Chondrocyte (in vitro differentiated cells): Measurements from ENCODE around the gene ACAA1. TPM values are rescaled to one million over a fixed set of nuclear protein-coding genes. Genes with fewer than 3 reads are reported as not detected.

Source experiments
- DNase-seq: peaks from one replicate; pipeline ENCODE4 v3.0.0; 2021; ENCODE audit warnings: mixed read lengths, low spot score
- H3K27ac Mint-ChIP-seq: one replicate; pipeline ENCODE4 v1.8.0; 2021; ENCODE audit warnings: mild to moderate bottlenecking, moderate library complexity, mixed read lengths; ENCODE audit not compliant: unreplicated experiment
- H3K27me3 Mint-ChIP-seq: 2 replicates; pipeline ENCODE4 v1.8.0; 2021; ENCODE audit warnings: low read depth, mixed read lengths
- H3K36me3 Mint-ChIP-seq: 2 replicates; pipeline ENCODE4 v1.8.0; 2021; ENCODE audit warnings: low read depth, mixed read lengths
- H3K4me1 Mint-ChIP-seq: 2 replicates; pipeline ENCODE4 v1.8.0; 2021; ENCODE audit warnings: low read depth, mild to moderate bottlenecking, mixed read lengths
- H3K4me3 Mint-ChIP-seq: one replicate; pipeline ENCODE4 v1.8.0; 2021; ENCODE audit warnings: mild to moderate bottlenecking, moderate library complexity, mixed read lengths; ENCODE audit not compliant: unreplicated experiment
- H3K9me3 Mint-ChIP-seq: 2 replicates; pipeline ENCODE4 v1.8.0; 2021; ENCODE audit warnings: low read depth, mixed read lengths
- total RNA-seq: library from RNA; stranded (reverse); gene quantifications from 3 replicates; pipeline ENCODE4 v1.2.1, GENCODE V29; 2021
- TF ChIP-seq, protein P1 (sequence below): fragments of 200-600 bp; sonication (generic); IDR thresholded peaks from 2 replicates; pipeline ENCODE4 v1.5.0; 2021; ENCODE audit warnings: antibody characterized with exemption, mild to moderate bottlenecking, moderate library complexity

Gene ACAA1
- total RNA-seq, 1 donor from 2014 or later = 48.6 TPM

DNA sequence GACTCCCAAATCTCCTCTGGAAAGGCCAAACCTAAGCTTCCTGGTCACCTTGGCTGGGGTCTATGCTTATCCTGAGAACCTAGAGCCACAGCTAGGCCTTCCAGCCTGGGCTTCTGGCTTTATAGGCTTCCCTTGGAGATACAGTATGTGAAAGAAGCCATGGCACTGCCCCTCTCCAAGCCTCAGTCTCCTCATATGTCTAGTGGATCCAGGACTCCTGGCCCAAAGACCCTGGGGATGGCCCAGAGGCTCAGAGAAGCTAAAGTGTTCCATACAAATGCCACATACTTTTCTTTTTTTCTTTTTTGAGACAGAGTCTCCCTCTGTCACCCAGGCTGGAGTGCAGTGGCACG is 8.6 kb downstream of the ACAA1 start:
- Mint-ChIP-seq H3K27ac (no peak overlapping the region), H3K4me1 (no peaks in the 10 kb centered on the region), H3K27me3 (no peaks in the 10 kb centered on the region), H3K4me3 (no peak overlapping the region), H3K36me3 (peaks cover 40% of the 10 kb centered on the region), H3K9me3 (no peaks in the 10 kb centered on the region)
- TF ChIP-seq, protein P1, sequence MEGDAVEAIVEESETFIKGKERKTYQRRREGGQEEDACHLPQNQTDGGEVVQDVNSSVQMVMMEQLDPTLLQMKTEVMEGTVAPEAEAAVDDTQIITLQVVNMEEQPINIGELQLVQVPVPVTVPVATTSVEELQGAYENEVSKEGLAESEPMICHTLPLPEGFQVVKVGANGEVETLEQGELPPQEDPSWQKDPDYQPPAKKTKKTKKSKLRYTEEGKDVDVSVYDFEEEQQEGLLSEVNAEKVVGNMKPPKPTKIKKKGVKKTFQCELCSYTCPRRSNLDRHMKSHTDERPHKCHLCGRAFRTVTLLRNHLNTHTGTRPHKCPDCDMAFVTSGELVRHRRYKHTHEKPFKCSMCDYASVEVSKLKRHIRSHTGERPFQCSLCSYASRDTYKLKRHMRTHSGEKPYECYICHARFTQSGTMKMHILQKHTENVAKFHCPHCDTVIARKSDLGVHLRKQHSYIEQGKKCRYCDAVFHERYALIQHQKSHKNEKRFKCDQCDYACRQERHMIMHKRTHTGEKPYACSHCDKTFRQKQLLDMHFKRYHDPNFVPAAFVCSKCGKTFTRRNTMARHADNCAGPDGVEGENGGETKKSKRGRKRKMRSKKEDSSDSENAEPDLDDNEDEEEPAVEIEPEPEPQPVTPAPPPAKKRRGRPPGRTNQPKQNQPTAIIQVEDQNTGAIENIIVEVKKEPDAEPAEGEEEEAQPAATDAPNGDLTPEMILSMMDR = no peak
- no peak for DNase-seq

- TF ChIP-seq, protein P1 = no peak
- no peak overlapping the region for H3K27ac Mint-ChIP-seq
- no peaks in the 10 kb centered on the region for H3K9me3 Mint-ChIP-seq
- peaks cover 41% of the 10 kb centered on the region for H3K36me3 Mint-ChIP-seq
- no peaks in the 10 kb centered on the region for H3K27me3 Mint-ChIP-seq
- no peak for DNase-seq
- H3K4me1 Mint-ChIP-seq = no peaks in the 10 kb centered on the region
- no peak overlapping the region for H3K4me3 Mint-ChIP-seq
Measured at GRCh38 chr3:38127611-38128302, 9.2 kb downstream of the ACAA1 start.

DNA sequence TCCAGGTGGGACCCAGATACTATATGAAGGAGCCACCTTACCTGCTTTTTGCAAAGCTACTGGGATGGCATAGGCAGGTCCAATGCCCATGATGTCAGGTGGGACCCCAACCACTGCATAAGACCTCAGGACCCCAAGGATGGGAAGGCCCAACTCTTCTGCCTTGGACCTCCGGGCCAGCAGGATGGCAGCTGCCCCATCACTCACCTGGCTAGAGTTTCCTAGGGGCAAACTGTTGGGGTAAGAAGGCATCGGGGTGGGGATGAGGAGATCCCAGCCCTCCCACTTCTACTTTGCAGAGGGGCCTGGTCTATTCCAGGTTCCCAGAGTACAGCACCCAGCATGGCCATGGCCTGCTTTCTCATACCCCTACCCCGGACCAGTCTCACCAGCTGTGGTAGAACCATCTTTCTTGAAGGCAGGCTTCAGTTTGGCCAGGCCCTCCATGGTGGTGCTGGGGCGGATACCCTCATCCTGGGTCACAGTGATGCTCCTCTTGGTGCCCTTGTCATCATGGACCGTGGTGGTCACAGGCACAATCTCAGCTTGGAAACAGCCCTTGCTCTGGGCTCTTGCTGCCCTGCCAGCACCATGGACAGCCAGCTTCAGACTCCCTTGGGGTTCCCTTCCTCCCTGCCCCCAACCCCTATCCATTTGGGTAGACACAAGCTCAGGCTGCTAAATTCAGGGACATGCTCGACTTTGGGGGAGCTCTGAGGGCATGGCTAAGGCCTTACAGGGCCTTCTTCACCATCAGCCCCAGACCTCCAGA is 10.6 kb downstream of the ACAA1 start:
- no peak overlapping the region for H3K4me3 Mint-ChIP-seq
- no peaks in the 10 kb centered on the region for H3K4me1 Mint-ChIP-seq
- peaks cover 44% of the 10 kb centered on the region for H3K36me3 Mint-ChIP-seq
- DNase-seq = no peak
- no peaks in the 10 kb centered on the region for H3K27me3 Mint-ChIP-seq
- no peak overlapping the region for H3K27ac Mint-ChIP-seq
- H3K9me3 Mint-ChIP-seq = no peaks in the 10 kb centered on the region
- TF ChIP-seq, protein P1 = no peak

DNA sequence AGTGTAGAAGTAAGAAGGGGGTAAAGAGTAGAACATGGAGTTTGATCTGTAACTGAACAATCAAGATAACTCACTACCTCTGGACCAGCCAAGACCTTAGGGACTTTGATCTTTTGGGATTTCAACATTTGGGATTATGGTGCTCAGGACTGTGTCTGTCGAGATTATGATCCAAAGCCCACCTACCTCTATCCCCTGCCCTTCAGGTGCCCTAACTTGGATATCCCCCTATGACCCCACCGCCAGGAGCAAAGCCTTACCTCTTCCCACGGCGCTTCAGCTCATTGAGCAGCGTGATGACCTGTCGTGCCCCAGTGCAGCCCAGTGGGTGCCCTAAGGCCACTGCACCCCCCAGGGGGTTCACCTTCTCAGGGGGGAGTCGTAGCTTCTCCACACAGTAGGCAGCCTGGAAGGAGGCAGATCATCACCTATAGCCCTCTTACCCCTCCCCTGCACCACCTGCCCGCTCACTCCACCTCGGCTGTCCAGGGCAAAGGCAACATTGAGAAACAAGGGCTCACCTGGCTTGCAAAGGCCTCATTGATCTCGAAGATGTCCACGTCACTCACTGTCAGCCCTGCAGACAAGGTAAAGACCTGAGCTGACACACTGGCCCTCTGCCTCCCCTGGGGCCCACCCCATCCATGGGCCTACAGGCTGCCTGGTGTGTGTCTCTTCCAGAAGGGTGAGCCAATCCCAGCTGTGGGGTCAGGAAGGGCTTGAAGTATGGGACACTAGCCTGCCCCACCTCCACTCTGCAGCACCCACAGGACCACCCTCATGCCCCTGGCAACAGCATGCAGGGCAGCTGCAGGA is 11.4 kb downstream of the ACAA1 start:
- DNase-seq = no peak
- H3K27ac Mint-ChIP-seq = no peak overlapping the region
- H3K4me3 Mint-ChIP-seq = no peak overlapping the region
- H3K36me3 Mint-ChIP-seq = peaks cover 42% of the 10 kb centered on the region
- no peaks in the 10 kb centered on the region for H3K27me3 Mint-ChIP-seq
- no peaks in the 10 kb centered on the region for H3K9me3 Mint-ChIP-seq
- H3K4me1 Mint-ChIP-seq = no peaks in the 10 kb centered on the region
- TF ChIP-seq, protein P1 = no peak
